Upper lobe of left lung (tissue), 6 donors: ENCODE data around the gene SLC35E4. TPM values are rescaled to one million over a fixed set of nuclear protein-coding genes. Genes with fewer than 3 reads are reported as not detected.

Experiments
- ATAC-seq, 2 donors: fragments of 200-7000 bp; cut with Tn5 transposase; one replicate each; pipeline ENCODE4 v1.9.1; 2022; ENCODE audit warnings: mild to moderate bottlenecking in 2 of 2, moderate library complexity in 2 of 2; ENCODE audit not compliant: low FRiP score in 2 of 2
- DNase-seq, 2 donors: peaks; one replicate each; pipeline ENCODE4 v3.0.0-alpha.2; 2019 to 2020
- H3K27ac ChIP-seq, 4 donors: fragments of 200-600 bp; sonication (generic); one replicate each; pipeline ENCODE4 v1.5.1; 2016 to 2019
- H3K27me3 ChIP-seq, 4 donors: fragments of 200-600 bp; sonication (generic); one replicate each; pipeline ENCODE4 v1.5.1; 2017 to 2019
- H3K36me3 ChIP-seq, 4 donors: fragments of 200-600 bp; sonication (generic); one replicate each; pipeline ENCODE4 v1.5.1; 2016 to 2019
- H3K4me1 ChIP-seq, 4 donors: fragments of 200-600 bp; sonication (generic); one replicate each; pipeline ENCODE4 v1.5.1; 2018 to 2019
- H3K4me3 ChIP-seq, 4 donors: fragments of 200-600 bp; sonication (generic); one replicate each; pipeline ENCODE4 v1.5.1; 2017 to 2019; ENCODE audit warnings: mild to moderate bottlenecking in 2 of 4, moderate library complexity in 1 of 4
- H3K9me3 ChIP-seq, 4 donors: fragments of 200-600 bp; sonication (generic); one replicate each; pipeline ENCODE4 v1.5.1; 2018 to 2019
- EP300 ChIP-seq, 4 donors: sonication (generic); formaldehyde crosslinking; IDR thresholded peaks; one replicate each; pipeline ENCODE4 v1.5.1; 2017; ENCODE audit warnings: antibody characterized with exemption in 4 of 4, control low read depth in 2 of 4
- POLR2A ChIP-seq, 4 donors: fragments of 450-650 bp; IDR thresholded peaks; one replicate each; pipeline ENCODE4 v1.5.1; 2016 to 2017; ENCODE audit warnings: antibody characterized with exemption in 4 of 4, mild to moderate bottlenecking in 2 of 4
- POLR2AphosphoS5 ChIP-seq, 2 donors: sonication (generic); formaldehyde crosslinking; IDR thresholded peaks; one replicate each; pipeline ENCODE4 v1.5.1; 2017; ENCODE audit warnings: antibody characterized with exemption in 2 of 2
- WGBS, 2 donors: methylation state at CpG; one replicate each; pipeline ENCODE4 v1.1.5; 2017 to 2018; 5-methylcytosine and 5-hydroxymethylcytosine counted together
- total RNA-seq, 6 donors: library from RNA; depleted of rRNA in 4 of 6; stranded (reverse); fragments of >200 nt in 4 of 6; gene quantifications; one replicate each; pipeline versions ENCODE4 v1.1.0 to v1.2.1, GENCODE V29; 2016 to 2021
- TF ChIP-seq, protein P1 (sequence below), 6 experiments: fragments of 450-650 bp in 4 of 6; fragments of 200-600 bp in 2 of 6; sonication (generic) in 2 of 6; IDR thresholded peaks; one replicate each; pipeline ENCODE4 v1.5.1; 2016 to 2019; ENCODE audit warnings: antibody characterized with exemption in 6 of 6
- donor health status: DM: no; HTN: no; CAD: no; lungs with moderate emphysema.
- donor health status: DM: no; HTN: yes; CAD: no; lungs with severe emphysema.

The SLC35E4 gene
- total RNA-seq, 6 donors from 2014 or later: 1.3 to 14.7 (median 5.8) TPM

DNA sequence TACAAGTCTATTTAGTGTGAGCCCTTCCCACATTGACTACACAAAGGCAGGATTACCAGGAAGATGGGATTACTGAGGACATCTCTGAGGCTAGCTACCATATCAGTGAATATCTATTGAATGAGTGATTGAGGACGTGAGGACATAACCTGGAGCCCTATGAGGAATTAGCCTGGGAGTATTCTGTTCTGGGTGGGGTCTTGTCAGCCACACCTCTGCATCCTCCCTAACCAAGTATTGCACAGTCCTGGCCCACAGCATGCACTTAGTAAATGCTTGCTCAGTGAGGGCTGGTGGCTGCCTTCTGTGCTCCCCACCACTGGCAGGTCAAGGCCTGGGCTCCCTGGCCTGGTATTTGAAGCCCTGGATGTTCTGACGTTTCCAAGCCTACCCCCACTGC lies 17.3 kb downstream of the SLC35E4 start:
- H3K36me3 ChIP-seq: peaks cover 0 to 5% (median 0%) of the 10 kb centered on the region in 4 donors
- peaks cover 0 to 10% (median 7%) of the 10 kb centered on the region in 4 donors for H3K4me1 ChIP-seq
- TF ChIP-seq POLR2AphosphoS5 (IDR thresholded peaks at IDR 0.05): no peak
- TF ChIP-seq, protein P1, sequence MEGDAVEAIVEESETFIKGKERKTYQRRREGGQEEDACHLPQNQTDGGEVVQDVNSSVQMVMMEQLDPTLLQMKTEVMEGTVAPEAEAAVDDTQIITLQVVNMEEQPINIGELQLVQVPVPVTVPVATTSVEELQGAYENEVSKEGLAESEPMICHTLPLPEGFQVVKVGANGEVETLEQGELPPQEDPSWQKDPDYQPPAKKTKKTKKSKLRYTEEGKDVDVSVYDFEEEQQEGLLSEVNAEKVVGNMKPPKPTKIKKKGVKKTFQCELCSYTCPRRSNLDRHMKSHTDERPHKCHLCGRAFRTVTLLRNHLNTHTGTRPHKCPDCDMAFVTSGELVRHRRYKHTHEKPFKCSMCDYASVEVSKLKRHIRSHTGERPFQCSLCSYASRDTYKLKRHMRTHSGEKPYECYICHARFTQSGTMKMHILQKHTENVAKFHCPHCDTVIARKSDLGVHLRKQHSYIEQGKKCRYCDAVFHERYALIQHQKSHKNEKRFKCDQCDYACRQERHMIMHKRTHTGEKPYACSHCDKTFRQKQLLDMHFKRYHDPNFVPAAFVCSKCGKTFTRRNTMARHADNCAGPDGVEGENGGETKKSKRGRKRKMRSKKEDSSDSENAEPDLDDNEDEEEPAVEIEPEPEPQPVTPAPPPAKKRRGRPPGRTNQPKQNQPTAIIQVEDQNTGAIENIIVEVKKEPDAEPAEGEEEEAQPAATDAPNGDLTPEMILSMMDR (IDR thresholded peaks at IDR 0.05): no peak
- no peak for TF ChIP-seq EP300 (IDR thresholded peaks at IDR 0.05)
- no peak for TF ChIP-seq POLR2A (IDR thresholded peaks at IDR 0.05)
- no peak for ATAC-seq
- H3K27me3 ChIP-seq: no peaks in the 10 kb centered on the region
- H3K9me3 ChIP-seq: no peaks in the 10 kb centered on the region
- WGBS, 2 donors: 87 to 95% methylated on average over 2 of the region's 2 CpGs
- DNase-seq: no peak
- no peak overlapping the region for H3K27ac ChIP-seq
- no peak overlapping the region for H3K4me3 ChIP-seq

DNA sequence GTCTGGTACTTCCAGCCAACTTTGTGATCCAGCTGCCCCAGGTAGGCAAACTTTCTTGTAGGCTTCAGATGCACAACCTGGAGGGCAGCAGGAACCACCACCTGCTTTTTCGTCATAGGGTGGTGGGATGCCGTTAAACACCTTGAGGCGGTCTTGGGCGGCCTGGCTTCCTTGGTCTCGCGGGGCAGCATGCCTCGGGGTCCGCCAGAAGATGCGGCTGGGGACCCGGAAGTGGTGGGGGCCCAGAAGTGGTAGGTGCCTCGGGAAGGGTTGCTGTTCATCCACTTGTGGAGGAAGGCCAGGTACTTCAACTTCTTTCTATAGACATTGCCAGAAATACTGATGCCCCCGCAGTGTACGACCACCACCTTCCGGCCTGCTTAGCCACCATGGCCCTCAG lies 18.8 kb downstream of the SLC35E4 start:
- Histone ChIP-seq H3K9me3 (no peaks in the 10 kb centered on the region), H3K27ac (no peak overlapping the region), H3K4me1 (peaks cover 0 to 8% (median 7%) of the 10 kb centered on the region in 4 donors), H3K4me3 (no peak overlapping the region), H3K27me3 (no peaks in the 10 kb centered on the region), H3K36me3 (peaks cover 0 to 5% (median 0%) of the 10 kb centered on the region in 4 donors)
- DNase-seq: peak in 1 of 2 donors; percentile 59
- TF ChIP-seq POLR2A (IDR thresholded peaks at IDR 0.05) (no peak), EP300 (IDR thresholded peaks at IDR 0.05) (no peak), POLR2AphosphoS5 (IDR thresholded peaks at IDR 0.05) (no peak)
- TF ChIP-seq, protein P1 (IDR thresholded peaks at IDR 0.05): no peak
- ATAC-seq: no peak
- WGBS, 2 donors: 97 to 100% methylated on average over 1 to 14 of the region's 14 CpGs

DNA sequence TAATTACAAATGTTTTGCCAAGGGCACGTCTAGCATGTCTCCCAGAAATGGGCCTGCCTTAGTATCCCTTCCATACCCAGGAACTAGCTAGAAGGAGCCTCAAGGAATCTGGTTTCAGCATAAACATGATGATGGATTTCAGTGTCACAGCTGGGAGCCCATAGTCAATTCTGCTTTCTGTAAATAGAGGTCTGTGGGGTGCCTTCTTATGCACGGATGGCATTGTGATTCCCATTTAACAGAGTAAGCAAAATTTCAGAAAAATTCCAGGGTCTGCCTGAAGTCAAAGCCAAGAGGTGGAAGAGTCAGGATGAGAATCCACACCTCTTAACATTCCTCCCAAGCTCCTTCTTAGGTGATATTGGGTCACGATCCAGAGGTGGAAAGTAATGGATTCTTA lies 20.0 kb downstream of the SLC35E4 start:
- DNase-seq (no peak), ATAC-seq (no peak)
- peaks cover 0 to 5% (median 0%) of the 10 kb centered on the region in 4 donors for H3K36me3 ChIP-seq
- peaks cover 0 to 5% (median 4%) of the 10 kb centered on the region in 4 donors for H3K4me1 ChIP-seq
- H3K27ac ChIP-seq: no peak overlapping the region
- WGBS, 2 donors: 78 to 89% methylated on average over 3 of the region's 3 CpGs
- H3K27me3 ChIP-seq: no peaks in the 10 kb centered on the region
- no peak for TF ChIP-seq POLR2A (IDR thresholded peaks at IDR 0.05)
- no peak for TF ChIP-seq EP300 (IDR thresholded peaks at IDR 0.05)
- TF ChIP-seq, protein P1 (IDR thresholded peaks at IDR 0.05): no peak
- no peak overlapping the region for H3K4me3 ChIP-seq
- H3K9me3 ChIP-seq: no peaks in the 10 kb centered on the region

DNA sequence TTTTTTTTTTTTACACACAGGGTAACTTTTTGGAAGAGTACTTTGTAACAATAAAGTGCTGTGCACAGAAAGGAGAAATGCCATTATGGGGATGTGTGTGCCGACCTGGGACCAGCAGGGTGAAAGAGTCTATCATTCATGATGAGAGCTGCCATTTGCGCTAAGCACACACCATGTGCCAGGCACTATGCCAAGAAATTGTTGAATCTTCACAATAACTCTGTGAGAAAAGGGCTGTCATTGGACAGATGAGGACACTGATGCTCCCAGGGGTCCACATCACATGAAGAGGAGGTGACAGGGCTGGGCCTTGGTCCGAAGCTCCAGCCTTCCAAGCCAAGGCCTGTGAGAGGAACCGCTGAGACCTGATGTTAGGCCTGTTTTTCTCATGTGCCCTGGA lies 26.5 kb downstream of the SLC35E4 start:
- Histone ChIP-seq H3K27ac (no peak overlapping the region), H3K36me3 (peaks cover 0 to 23% (median 16%) of the 10 kb centered on the region in 4 donors), H3K4me1 (peaks cover 4 to 24% (median 13%) of the 10 kb centered on the region in 4 donors), H3K9me3 (no peaks in the 10 kb centered on the region), H3K4me3 (no peak overlapping the region), H3K27me3 (no peaks in the 10 kb centered on the region)
- WGBS, 2 donors: 93 to 95% methylated on average over 4 of the region's 4 CpGs
- ATAC-seq (no peak), DNase-seq (no peak)
- TF ChIP-seq EP300 (IDR thresholded peaks at IDR 0.05): no peak
- TF ChIP-seq, protein P1 (IDR thresholded peaks at IDR 0.05): no peak
- TF ChIP-seq POLR2A (IDR thresholded peaks at IDR 0.05): no peak
- no peak for TF ChIP-seq POLR2AphosphoS5 (IDR thresholded peaks at IDR 0.05)

DNA sequence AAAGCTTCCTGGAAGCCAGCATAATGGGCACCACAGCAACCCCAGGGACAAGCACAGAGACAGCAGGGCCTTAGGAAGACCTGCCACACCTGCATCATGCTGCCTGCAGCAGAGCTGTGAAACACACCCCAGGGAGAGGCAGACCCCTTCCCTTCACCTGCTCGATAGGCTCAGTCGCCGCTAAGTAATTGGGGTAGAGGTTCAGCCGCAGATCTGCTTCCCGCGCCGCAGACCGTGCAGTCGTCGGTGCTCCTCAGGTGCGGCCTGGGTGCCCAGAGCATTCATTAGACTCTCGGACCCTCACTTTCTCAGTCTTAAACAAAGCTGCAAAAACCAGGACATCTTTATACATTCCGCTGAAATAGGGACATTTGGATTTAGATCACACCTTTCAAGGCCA lies 29.2 kb downstream of the SLC35E4 start:
- Histone ChIP-seq H3K4me3 (no peak overlapping the region), H3K4me1 (peaks cover 10 to 36% (median 21%) of the 10 kb centered on the region in 4 donors), H3K27me3 (no peaks in the 10 kb centered on the region), H3K27ac (no peak overlapping the region), H3K9me3 (no peaks in the 10 kb centered on the region), H3K36me3 (peaks cover 0 to 23% (median 16%) of the 10 kb centered on the region in 4 donors)
- ATAC-seq (no peak), DNase-seq (peak in 1 of 2 donors; percentile 59)
- WGBS, 2 donors: 97 to 98% methylated on average over 13 of the region's 13 CpGs
- TF ChIP-seq, protein P1 (IDR thresholded peaks at IDR 0.05): no peak
- TF ChIP-seq POLR2A (IDR thresholded peaks at IDR 0.05) (no peak), EP300 (IDR thresholded peaks at IDR 0.05) (no peak), POLR2AphosphoS5 (IDR thresholded peaks at IDR 0.05) (no peak)
